ENCODE data around the gene PARD3B. TPM values are rescaled to one million over a fixed set of nuclear protein-coding genes. Genes with fewer than 3 reads are reported as not detected.

The PARD3B gene
- total and polyA plus RNA-seq, 2 of the 8 experiments (the other 6 are each of a cell fraction or from before 2014, with no cell fraction given): 1.2 to 5.7 TPM

DNA sequence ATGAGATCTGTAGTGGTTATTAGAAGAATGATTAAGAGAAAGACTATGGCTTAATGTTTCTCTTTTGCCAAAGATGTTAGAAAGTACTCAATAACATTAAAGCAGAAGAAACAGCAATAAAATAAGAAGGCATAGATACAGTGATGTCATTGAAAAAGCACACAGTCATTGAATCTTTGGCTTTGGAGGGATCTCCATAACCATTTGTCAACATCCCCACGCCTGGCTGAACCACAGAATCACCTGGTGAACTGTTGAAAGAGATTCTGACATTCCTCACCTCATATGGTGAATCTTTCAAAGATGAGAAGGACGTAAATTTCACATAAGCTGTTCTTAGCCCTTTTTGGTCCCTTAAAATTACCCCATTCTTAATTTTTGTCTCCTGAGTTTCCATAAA lies 812.5 kb downstream of the PARD3B start (continued):
- TF ChIP-seq BCL11A (IDR thresholded peaks at IDR 0.05; ENCODE audit: low read depth in 2 of 2, low read length in 2 of 2) (no peak), NANOG (IDR thresholded peaks at IDR 0.05; ENCODE audit: insufficient read depth, low read depth, low read length, poor library complexity, severe bottlenecking) (no peak), SUZ12 (IDR thresholded peaks at IDR 0.05; ENCODE audit: low read length) (no peak), TEAD4 (IDR thresholded peaks at IDR 0.05; ENCODE audit: low read depth, low read length) (peak; percentile 42; the same call in 1 of the 2 replicates), CBX8 (IDR thresholded peaks at IDR 0.05; ENCODE audit: borderline replicate concordance, low read depth, low read length) (no peak), BRCA1 (IDR thresholded peaks at IDR 0.05; ENCODE audit: low read depth, low read length) (no peak), KDM1A (IDR thresholded peaks at IDR 0.05; ENCODE audit: borderline replicate concordance, low read length) (peak; percentile 17; the same call in 1 of the 2 replicates), NRF1 (IDR thresholded peaks at IDR 0.05; ENCODE audit: low read depth, low read length) (no peak), SP2 (IDR thresholded peaks at IDR 0.05; ENCODE audit: low read length) (no peak), CREB1 (IDR thresholded peaks at IDR 0.05) (no peak)
- TF ChIP-seq, protein P1, sequence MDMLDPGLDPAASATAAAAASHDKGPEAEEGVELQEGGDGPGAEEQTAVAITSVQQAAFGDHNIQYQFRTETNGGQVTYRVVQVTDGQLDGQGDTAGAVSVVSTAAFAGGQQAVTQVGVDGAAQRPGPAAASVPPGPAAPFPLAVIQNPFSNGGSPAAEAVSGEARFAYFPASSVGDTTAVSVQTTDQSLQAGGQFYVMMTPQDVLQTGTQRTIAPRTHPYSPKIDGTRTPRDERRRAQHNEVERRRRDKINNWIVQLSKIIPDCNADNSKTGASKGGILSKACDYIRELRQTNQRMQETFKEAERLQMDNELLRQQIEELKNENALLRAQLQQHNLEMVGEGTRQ (IDR thresholded peaks at IDR 0.05; ENCODE audit: low read length): no peak
- TF ChIP-seq, protein P2, sequence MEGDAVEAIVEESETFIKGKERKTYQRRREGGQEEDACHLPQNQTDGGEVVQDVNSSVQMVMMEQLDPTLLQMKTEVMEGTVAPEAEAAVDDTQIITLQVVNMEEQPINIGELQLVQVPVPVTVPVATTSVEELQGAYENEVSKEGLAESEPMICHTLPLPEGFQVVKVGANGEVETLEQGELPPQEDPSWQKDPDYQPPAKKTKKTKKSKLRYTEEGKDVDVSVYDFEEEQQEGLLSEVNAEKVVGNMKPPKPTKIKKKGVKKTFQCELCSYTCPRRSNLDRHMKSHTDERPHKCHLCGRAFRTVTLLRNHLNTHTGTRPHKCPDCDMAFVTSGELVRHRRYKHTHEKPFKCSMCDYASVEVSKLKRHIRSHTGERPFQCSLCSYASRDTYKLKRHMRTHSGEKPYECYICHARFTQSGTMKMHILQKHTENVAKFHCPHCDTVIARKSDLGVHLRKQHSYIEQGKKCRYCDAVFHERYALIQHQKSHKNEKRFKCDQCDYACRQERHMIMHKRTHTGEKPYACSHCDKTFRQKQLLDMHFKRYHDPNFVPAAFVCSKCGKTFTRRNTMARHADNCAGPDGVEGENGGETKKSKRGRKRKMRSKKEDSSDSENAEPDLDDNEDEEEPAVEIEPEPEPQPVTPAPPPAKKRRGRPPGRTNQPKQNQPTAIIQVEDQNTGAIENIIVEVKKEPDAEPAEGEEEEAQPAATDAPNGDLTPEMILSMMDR (IDR thresholded peaks at IDR 0.05; ENCODE audit: control extremely low read depth in 1 of 3, insufficient read depth in 1 of 3, low read depth in 1 of 3, low read length in 3 of 3): no peak

All from H1 (cell line).